Measurements from ENCODE around the gene PTH1R. TPM values are rescaled to one million over a fixed set of nuclear protein-coding genes. Genes with fewer than 3 reads are reported as not detected.

PTH1R gene
- total RNA-seq, 1 experiment from 2014 or later = not detected

- DNase-seq = no peak
- Mint-ChIP-seq H3K4me1 (ENCODE audit: low read depth, unreplicated experiment) (no peaks in the 10 kb centered on the region), H3K27me3 (ENCODE audit: unreplicated experiment) (peaks cover 49% of the 10 kb centered on the region), H3K4me3 (ENCODE audit: low read depth, unreplicated experiment) (no peak overlapping the region), H3K36me3 (ENCODE audit: insufficient read depth, unreplicated experiment) (no peaks in the 10 kb centered on the region), H3K27ac (ENCODE audit: unreplicated experiment) (no peak overlapping the region), H3K9me3 (ENCODE audit: low read depth, unreplicated experiment) (no peaks in the 10 kb centered on the region)
- no TSS peak for BruUV-seq (replicated peaks)
- CTCF ChIA-PET = no interaction called here
- intact Hi-C loops (cut with micrococcal nuclease; ENCODE audit: unreplicated experiment) = loop anchor here (5.0 kb wide), 1 partner anchor 36 kb away; no protein-coding TSS in a partner anchor
- TF ChIP-seq CTCF (IDR thresholded peaks at IDR 0.05; ENCODE audit: unreplicated experiment) = no peak
Measured at GRCh38 chr3:46861605-46862368, 15.7 kb upstream of the PTH1R start.

GRCh38 chr3:46862369-46863025, 15.0 kb upstream of the PTH1R start:
- intact Hi-C loops (cut with micrococcal nuclease; ENCODE audit: unreplicated experiment) = loop anchor here (5.0 kb wide), 1 partner anchor 35 kb away; no protein-coding TSS in a partner anchor

GRCh38 chr3:46863261-46863782, 14.2 kb upstream of the PTH1R start, which contains the start of gene MYL3:
Gene MYL3, minus strand, starts transcription at chr3:46863444. Its CDS starts 54 bp downstream, at chr3:46863390.
- Mint-ChIP-seq H3K36me3 (ENCODE audit: insufficient read depth, unreplicated experiment) (no peaks in the 10 kb centered on the region), H3K4me3 (ENCODE audit: low read depth, unreplicated experiment) (no peak within 1 kb of the TSS), H3K4me1 (ENCODE audit: low read depth, unreplicated experiment) (no peaks in the 10 kb centered on the region), H3K27ac (ENCODE audit: unreplicated experiment) (no peak within 1 kb of the TSS), H3K27me3 (ENCODE audit: unreplicated experiment) (peaks cover 34% of the 10 kb centered on the region), H3K9me3 (ENCODE audit: low read depth, unreplicated experiment) (no peaks in the 10 kb centered on the region)
- intact Hi-C loops (cut with micrococcal nuclease; ENCODE audit: unreplicated experiment) = loop anchor here (5.0 kb wide), 1 partner anchor 34 kb away; no protein-coding TSS in a partner anchor
- no peak for TF ChIP-seq CTCF (IDR thresholded peaks at IDR 0.05; ENCODE audit: unreplicated experiment)
- CTCF ChIA-PET = interaction anchor here (1.1 kb wide), 1 partner anchor 8 kb away, joined by 3 read pairs; no protein-coding TSS in a partner anchor
- DNase-seq = no peak
- no TSS peak for BruUV-seq (replicated peaks)

More at GRCh38 chr3:46862369-46863025, 15.0 kb upstream of the PTH1R start:
- DNase-seq = no peak
- Mint-ChIP-seq H3K27ac (ENCODE audit: unreplicated experiment) (no peak overlapping the region), H3K27me3 (ENCODE audit: unreplicated experiment) (peaks cover 42% of the 10 kb centered on the region), H3K36me3 (ENCODE audit: insufficient read depth, unreplicated experiment) (no peaks in the 10 kb centered on the region), H3K4me3 (ENCODE audit: low read depth, unreplicated experiment) (no peak overlapping the region), H3K9me3 (ENCODE audit: low read depth, unreplicated experiment) (no peaks in the 10 kb centered on the region), H3K4me1 (ENCODE audit: low read depth, unreplicated experiment) (no peaks in the 10 kb centered on the region)
- BruUV-seq (replicated peaks) = no TSS peak
- CTCF ChIA-PET = interaction anchor here (1.1 kb wide), 1 partner anchor 9 kb away, joined by 3 read pairs; no protein-coding TSS in a partner anchor
- no peak for TF ChIP-seq CTCF (IDR thresholded peaks at IDR 0.05; ENCODE audit: unreplicated experiment)

GRCh38 chr3:46864061-46864881, 13.2 kb upstream of the PTH1R start:
- H3K27me3 Mint-ChIP-seq (ENCODE audit: unreplicated experiment) = peaks cover 33% of the 10 kb centered on the region
- no peak for TF ChIP-seq CTCF (IDR thresholded peaks at IDR 0.05; ENCODE audit: unreplicated experiment)
- intact Hi-C loops (cut with micrococcal nuclease; ENCODE audit: unreplicated experiment) = loop anchor here (5.0 kb wide), 1 partner anchor 33 kb away; no protein-coding TSS in a partner anchor
- DNase-seq = no peak
- no peak overlapping the region for H3K27ac Mint-ChIP-seq (ENCODE audit: unreplicated experiment)
- CTCF ChIA-PET = no interaction called here
- H3K9me3 Mint-ChIP-seq (ENCODE audit: low read depth, unreplicated experiment) = no peaks in the 10 kb centered on the region
- BruUV-seq (replicated peaks) = no TSS peak
- H3K36me3 Mint-ChIP-seq (ENCODE audit: insufficient read depth, unreplicated experiment) = no peaks in the 10 kb centered on the region
- no peaks in the 10 kb centered on the region for H3K4me1 Mint-ChIP-seq (ENCODE audit: low read depth, unreplicated experiment)
- H3K4me3 Mint-ChIP-seq (ENCODE audit: low read depth, unreplicated experiment) = no peak overlapping the region
